Thyroid gland (tissue), 4 donors: ENCODE data around the gene RPS15.

Experiments used
- CTCF ChIP-seq, 6 experiments: fragments of 200-600 bp in 3 of 6; fragments of 450-650 bp in 3 of 6; sonication (generic) in 3 of 6; IDR thresholded peaks; one replicate each; pipeline ENCODE4 v1.5.1; 2016 to 2019; ENCODE audit warnings: antibody characterized with exemption in 6 of 6, mild to moderate bottlenecking in 2 of 6, inconsistent platforms in 1 of 6, moderate library complexity in 1 of 6
- POLR2A ChIP-seq, 2 donors: fragments of 450-650 bp; IDR thresholded peaks; one replicate each; pipeline ENCODE4 v1.6.1; 2017; ENCODE audit warnings: antibody characterized with exemption in 2 of 2, mild to moderate bottlenecking in 2 of 2, moderate library complexity in 1 of 2

GRCh38 chr19:1466018-1466460 lies 27.8 kb downstream of the RPS15 start:
- no peak for TF ChIP-seq CTCF (IDR thresholded peaks at IDR 0.05)
- TF ChIP-seq POLR2A (IDR thresholded peaks at IDR 0.05): no peak
